Measurements from ENCODE around the gene PRSS38.

GRCh38 chr1:227869279-227869842, 53.9 kb downstream of the PRSS38 start:
- TF ChIP-seq CTCF (IDR thresholded peaks at IDR 0.05) (no peak), POLR2AphosphoS5 (IDR thresholded peaks at IDR 0.05) (no peak), POLR2A (IDR thresholded peaks at IDR 0.05) (no peak)
